ENCODE measurements around the gene EIF2AK2.

GRCh38 chr2:37189452-37190153 lies 32.8 kb upstream of the EIF2AK2 start:
- TF ChIP-seq POLR2A (IDR thresholded peaks at IDR 0.05; ENCODE audit: low read length) = no peak
- TF ChIP-seq RAD21 (conservative IDR thresholded peaks at IDR 0.05 in 1 of 2, IDR thresholded peaks at IDR 0.05 in 1 of 2) = no peak
- 0 out of 5 replicates have a peak, but pooled peaks of 1 of the 2 experiments have one; percentile 18 for TF ChIP-seq JUN (IDR thresholded peaks at IDR 0.05)
- no peak for TF ChIP-seq JUNB (IDR thresholded peaks at IDR 0.05)
- no peak for TF ChIP-seq CTCF (IDR thresholded peaks at IDR 0.05)
- no peak for TF ChIP-seq RFX5 (IDR thresholded peaks at IDR 0.05)
- no peak for TF ChIP-seq NR3C1 (IDR thresholded peaks at IDR 0.05)
- TF ChIP-seq CEBPB (IDR thresholded peaks at IDR 0.05) = no peak
- no peak for TF ChIP-seq EP300 (IDR thresholded peaks at IDR 0.05)
- no peak for TF ChIP-seq MAZ (IDR thresholded peaks at IDR 0.05; ENCODE audit: borderline replicate concordance, low read depth, low read length)
- TF ChIP-seq MAX (IDR thresholded peaks at IDR 0.05) = no peak; the same call in 1 of the 2 replicates
